NCI-H1417 treated with DMSO at 0.1 percent for 48 hours (cell line): ENCODE data around the gene JKAMP.

Experiments
- DNase-seq: peaks from one replicate; lab custom pipeline; 2025; lab: John Stamatoyannopoulos, UW

The JKAMP gene

DNA sequence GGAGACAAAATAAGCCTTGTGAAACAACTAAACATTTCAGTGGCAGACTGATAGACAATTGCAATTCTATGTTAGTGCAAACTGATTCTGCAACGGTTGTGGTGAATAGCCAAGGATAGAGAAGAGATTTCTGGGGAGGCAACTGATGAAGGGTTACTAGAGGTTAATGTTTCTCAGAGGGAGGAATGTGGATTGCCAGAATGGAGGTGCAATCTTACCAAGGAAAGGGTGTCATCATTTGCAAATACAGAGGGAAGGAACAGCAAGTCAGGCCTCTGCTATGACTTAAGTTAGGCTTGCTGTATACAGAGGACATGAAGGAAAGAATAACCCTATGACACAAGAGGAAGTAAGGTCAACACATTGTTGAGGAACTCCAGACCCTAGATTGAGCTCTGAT lies 56.5 kb downstream of the JKAMP start:
- DNase-seq = no peak

DNA sequence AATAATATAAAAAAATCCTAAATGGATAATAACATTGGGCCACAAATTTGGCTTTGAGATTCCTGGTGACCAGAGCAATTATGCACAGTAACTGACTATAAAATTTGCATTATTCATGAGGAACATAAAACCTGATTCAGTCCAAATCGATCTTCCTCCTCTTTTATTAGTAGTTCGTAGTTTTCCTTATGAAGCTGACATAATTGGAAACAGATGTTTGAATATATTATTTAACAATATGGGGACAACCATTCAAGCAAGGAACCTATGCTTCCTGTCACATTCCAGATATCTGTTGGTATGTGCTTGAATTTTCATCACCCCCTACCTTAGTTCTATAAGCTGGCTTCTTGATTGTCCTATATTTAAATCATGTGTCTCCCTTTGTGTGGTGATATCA lies 57.4 kb downstream of the JKAMP start:
- no peak for DNase-seq

DNA sequence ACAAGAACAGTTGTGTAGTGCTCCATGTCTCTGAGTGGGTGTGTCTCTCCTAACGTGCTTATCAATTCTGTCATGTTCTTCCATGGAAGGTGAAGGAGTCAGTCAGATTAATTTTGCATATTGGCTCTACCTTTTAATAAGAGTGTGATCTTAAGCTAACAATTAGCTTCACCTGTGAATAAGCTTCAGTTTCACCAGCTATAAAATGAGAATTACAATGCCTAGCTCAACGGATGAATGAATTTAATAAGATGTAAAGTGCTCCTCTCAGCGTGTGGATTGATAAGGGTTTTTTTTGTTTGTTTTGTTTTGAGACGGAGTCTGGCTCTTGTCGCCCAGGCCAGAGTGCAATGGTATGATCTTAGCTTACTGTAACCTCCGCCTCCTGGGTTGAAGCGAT lies 59.6 kb downstream of the JKAMP start:
- DNase-seq = no peak

DNA sequence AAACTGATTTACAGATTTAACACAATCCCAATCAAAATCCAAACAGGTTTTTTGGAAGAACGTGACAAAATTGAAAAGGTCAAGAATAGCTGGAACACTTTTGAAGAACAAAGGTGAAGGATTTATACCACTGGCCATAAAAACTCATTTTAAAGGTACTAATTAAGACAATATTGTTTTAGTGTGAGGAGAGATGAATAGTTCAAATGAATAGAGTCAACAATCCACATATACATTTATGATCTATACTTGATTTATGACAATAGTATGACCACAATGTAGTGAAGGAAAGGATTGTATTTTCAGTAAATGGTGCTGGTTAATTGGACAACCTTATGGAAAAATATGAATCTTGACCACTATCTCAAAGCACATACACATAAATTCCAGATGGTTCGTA lies 63.0 kb downstream of the JKAMP start:
- DNase-seq = no peak
